GM12873 (cell line): ENCODE data around the gene NOS1.

Source experiments
- TF ChIP-seq, protein P1 (sequence below): IDR thresholded peaks from 2 replicates; pipeline ENCODE4 v1.5.1; 2012; ENCODE audit warnings: low read depth, mild to moderate bottlenecking, moderate library complexity, low read length, control low read depth; ENCODE audit not compliant: insufficient read depth; ENCODE audit errors: missing control alignments

NOS1 gene

DNA sequence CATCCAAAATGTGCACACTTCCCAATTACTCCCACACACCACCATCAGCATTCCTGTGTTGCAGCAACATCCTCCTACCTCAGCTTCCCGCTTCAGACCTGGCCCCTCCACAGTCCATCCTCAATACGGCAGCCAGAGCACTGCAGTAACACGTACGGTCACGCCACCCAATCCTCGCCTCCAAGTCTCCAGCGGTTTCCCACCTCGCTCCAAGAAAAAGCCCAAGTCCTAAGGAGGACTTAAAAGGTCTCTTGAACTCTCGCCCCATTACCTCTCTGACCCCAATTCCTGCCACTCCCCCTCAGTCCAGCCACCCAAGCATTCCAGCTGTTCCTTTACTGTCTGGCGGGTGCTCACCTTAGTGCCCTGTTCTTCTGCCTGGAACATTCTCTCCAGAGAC lies 183.1 kb downstream of the NOS1 start:
- TF ChIP-seq, protein P1, sequence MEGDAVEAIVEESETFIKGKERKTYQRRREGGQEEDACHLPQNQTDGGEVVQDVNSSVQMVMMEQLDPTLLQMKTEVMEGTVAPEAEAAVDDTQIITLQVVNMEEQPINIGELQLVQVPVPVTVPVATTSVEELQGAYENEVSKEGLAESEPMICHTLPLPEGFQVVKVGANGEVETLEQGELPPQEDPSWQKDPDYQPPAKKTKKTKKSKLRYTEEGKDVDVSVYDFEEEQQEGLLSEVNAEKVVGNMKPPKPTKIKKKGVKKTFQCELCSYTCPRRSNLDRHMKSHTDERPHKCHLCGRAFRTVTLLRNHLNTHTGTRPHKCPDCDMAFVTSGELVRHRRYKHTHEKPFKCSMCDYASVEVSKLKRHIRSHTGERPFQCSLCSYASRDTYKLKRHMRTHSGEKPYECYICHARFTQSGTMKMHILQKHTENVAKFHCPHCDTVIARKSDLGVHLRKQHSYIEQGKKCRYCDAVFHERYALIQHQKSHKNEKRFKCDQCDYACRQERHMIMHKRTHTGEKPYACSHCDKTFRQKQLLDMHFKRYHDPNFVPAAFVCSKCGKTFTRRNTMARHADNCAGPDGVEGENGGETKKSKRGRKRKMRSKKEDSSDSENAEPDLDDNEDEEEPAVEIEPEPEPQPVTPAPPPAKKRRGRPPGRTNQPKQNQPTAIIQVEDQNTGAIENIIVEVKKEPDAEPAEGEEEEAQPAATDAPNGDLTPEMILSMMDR, result no peak

- TF ChIP-seq, protein P1, result no peak
Measured at GRCh38 chr12:117172168-117172567, 189.3 kb downstream of the NOS1 start.

GRCh38 chr12:117171499-117172162 lies 189.8 kb downstream of the NOS1 start:
- TF ChIP-seq, protein P1, result no peak

GRCh38 chr12:117169548-117169947 lies 191.9 kb downstream of the NOS1 start:
- TF ChIP-seq, protein P1, result no peak

- TF ChIP-seq, protein P1, result no peak
Measured at GRCh38 chr12:117168976-117169375, 192.4 kb downstream of the NOS1 start.

DNA sequence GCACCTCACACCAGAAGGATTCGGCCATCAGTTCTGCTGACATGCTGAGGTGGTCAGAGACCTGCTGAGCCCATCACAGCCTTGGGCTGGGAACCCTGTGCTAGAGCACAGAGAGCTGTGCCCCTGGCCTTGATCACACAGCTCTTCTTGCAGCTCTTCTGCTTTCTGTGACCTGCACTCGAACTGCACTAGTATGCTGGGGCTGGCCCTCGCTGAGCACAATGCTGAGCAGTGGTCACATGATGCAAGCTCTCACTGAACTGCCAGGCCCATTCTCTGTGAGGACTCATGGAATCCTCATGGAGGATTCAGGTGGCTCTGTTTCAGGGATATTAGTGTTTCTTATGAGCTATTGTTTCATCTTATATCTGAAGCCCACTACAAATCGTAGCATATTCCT lies 193.7 kb downstream of the NOS1 start:
- TF ChIP-seq, protein P1, result no peak

DNA sequence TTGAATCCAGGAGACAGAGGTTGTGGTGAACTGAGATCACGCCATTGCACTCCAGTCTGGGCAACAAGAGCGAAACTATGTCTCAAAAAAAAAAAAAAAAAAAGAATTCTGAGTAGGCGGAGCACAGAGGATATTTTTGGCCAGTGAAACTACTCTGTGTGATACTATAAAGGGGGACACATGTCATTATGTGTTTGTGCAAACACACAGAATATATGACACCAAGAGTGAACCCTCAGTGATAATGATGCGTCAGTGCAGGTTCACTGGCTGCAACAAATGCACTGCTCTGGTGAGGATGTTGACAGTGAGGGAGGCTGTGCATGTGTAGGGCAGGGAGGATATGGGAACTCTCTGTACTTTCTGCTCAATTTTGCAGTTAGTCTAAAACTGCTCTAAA lies 195.3 kb downstream of the NOS1 start:
- TF ChIP-seq, protein P1, result no peak
